ENCODE measurements around the gene SLC39A6. TPM values are rescaled to one million over a fixed set of nuclear protein-coding genes. Genes with fewer than 3 reads are reported as not detected.
"Not testable (repeated sequence)": the region's sequence is repeated elsewhere in the genome, so short reads cannot be mapped to it uniquely, and the experiment has no call there.

Gene SLC39A6
- total and polyA plus RNA-seq, 7 donors = 8.9 to 21.6 (median 14.9) TPM

- Histone ChIP-seq H3K36me3 (ENCODE audit: insufficient read depth in 1 of 2, low read depth in 1 of 2) (no peaks in the 10 kb centered on the region), H3K27me3 (ENCODE audit: insufficient read depth in 3 of 3, low read length in 2 of 3) (no peaks in the 10 kb centered on the region), H3K27ac (peak within 1 kb of the TSS; percentile 95), H3K9me3 (no peaks in the 10 kb centered on the region), H3K4me1 (peaks cover 14% of the 10 kb centered on the region), H3K4me3 (peak within 1 kb of the TSS; percentile 88)
- intact Hi-C loops (cut with DNase I) = loop anchor here in 1 of 2 donors (5.0 kb wide), 1 partner anchor 60 kb away; the partner anchor contains the start of genes ELP2 and SLC39A6
- no peak for TF ChIP-seq CTCF (IDR thresholded peaks at IDR 0.05)
- ATAC-seq (peak; percentile 97 to 99 (median 98)), DNase-seq (peak; percentile 98)
- 0 to 1% (median 1%) methylated on average over 64 to 66 of the region's 66 CpGs for WGBS, 3 donors
Observed at GRCh38 chr18:36067055-36067957, 61.8 kb downstream of the SLC39A6 start, which contains the start of gene RPRD1A. RPRD1A (minus strand) TSS chr18:36067559; CDS start chr18:36067404, 155 bp downstream.

DNA sequence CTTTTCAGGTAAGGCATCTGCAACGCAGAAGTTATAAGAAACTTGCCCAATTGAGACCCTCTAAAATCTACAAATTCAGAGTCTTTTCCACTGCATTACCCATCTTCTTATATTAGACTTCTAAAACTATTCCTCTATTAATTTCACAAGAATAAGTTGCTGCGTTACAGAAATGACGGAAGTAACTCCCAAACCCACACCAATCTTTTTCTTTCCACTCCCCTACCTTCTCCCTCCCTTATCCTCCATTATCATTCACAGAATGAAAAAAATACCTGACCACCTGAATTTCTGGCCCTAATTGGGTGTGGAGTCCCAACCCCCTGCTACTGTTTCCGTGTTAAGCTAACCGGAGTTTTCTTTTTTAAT, 62.5 kb downstream of the SLC39A6 start:
- H3K27me3 ChIP-seq (ENCODE audit: insufficient read depth in 3 of 3, low read length in 2 of 3) = no peaks in the 10 kb centered on the region
- H3K27ac ChIP-seq = peak overlapping the region; percentile 95
- intact Hi-C loops (cut with DNase I) = loop anchor here in 1 of 2 donors (5.0 kb wide), 1 partner anchor 61 kb away; the partner anchor contains the start of genes ELP2 and SLC39A6
- H3K9me3 ChIP-seq = no peaks in the 10 kb centered on the region
- peak overlapping the region; percentile 88 for H3K4me3 ChIP-seq
- no peak for DNase-seq
- peak in 2 of 4 donors; percentile 1 to 4 for ATAC-seq
- TF ChIP-seq CTCF (IDR thresholded peaks at IDR 0.05) = no peak
- H3K4me1 ChIP-seq = peaks cover 14% of the 10 kb centered on the region
- no peaks in the 10 kb centered on the region for H3K36me3 ChIP-seq (ENCODE audit: insufficient read depth in 1 of 2, low read depth in 1 of 2)
- 1 to 2% (median 1%) methylated on average over 5 of the region's 5 CpGs for WGBS, 3 donors

DNA sequence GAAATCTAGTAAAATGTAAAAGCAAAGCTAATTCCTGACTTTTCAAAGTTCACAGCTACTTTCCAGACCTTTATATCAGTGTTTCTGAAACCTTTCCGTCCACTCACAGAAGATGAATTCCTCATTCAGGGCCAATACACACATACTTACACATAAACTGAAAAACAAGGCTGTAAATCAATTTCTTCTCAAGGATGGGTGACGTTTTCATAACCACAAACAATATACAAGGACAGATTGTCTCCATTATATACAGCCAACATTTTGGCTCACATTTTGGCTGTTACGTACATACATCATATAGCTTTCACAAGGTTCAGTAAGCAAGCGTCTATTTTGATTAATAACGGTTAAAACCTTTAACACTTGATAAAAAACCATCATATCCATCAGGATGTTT, 63.1 kb downstream of the SLC39A6 start:
- ATAC-seq (no peak), DNase-seq (no peak)
- Histone ChIP-seq H3K4me3 (peak overlapping the region; percentile 88), H3K9me3 (no peaks in the 10 kb centered on the region), H3K27ac (no peak overlapping the region), H3K36me3 (ENCODE audit: insufficient read depth in 1 of 2, low read depth in 1 of 2) (no peaks in the 10 kb centered on the region), H3K27me3 (ENCODE audit: insufficient read depth in 3 of 3, low read length in 2 of 3) (no peaks in the 10 kb centered on the region), H3K4me1 (peaks cover 14% of the 10 kb centered on the region)
- WGBS, 3 donors = 35 to 44% (median 37%) methylated on average over 5 of the region's 5 CpGs
- intact Hi-C loops (cut with DNase I) = loop anchor here in 1 of 2 donors (5.0 kb wide), 1 partner anchor 61 kb away; the partner anchor contains the start of genes ELP2 and SLC39A6
- no peak for TF ChIP-seq CTCF (IDR thresholded peaks at IDR 0.05)

GRCh38 chr18:36064809-36065079, 64.4 kb downstream of the SLC39A6 start:
- H3K27me3 ChIP-seq (ENCODE audit: insufficient read depth in 3 of 3, low read length in 2 of 3); DNase-seq; H3K4me3 ChIP-seq; H3K9me3 ChIP-seq; H3K36me3 ChIP-seq (ENCODE audit: insufficient read depth in 1 of 2, low read depth in 1 of 2); ATAC-seq; H3K27ac ChIP-seq: not testable (repeated sequence)
- H3K4me1 ChIP-seq = peaks cover 14% of the 10 kb centered on the region
- WGBS, 3 donors = 95 to 98% (median 96%) methylated on average over 9 of the region's 9 CpGs
- intact Hi-C loops (cut with DNase I) = loop anchor here in 1 of 2 donors (5.0 kb wide), 1 partner anchor 63 kb away; the partner anchor contains the start of genes ELP2 and SLC39A6

DNA sequence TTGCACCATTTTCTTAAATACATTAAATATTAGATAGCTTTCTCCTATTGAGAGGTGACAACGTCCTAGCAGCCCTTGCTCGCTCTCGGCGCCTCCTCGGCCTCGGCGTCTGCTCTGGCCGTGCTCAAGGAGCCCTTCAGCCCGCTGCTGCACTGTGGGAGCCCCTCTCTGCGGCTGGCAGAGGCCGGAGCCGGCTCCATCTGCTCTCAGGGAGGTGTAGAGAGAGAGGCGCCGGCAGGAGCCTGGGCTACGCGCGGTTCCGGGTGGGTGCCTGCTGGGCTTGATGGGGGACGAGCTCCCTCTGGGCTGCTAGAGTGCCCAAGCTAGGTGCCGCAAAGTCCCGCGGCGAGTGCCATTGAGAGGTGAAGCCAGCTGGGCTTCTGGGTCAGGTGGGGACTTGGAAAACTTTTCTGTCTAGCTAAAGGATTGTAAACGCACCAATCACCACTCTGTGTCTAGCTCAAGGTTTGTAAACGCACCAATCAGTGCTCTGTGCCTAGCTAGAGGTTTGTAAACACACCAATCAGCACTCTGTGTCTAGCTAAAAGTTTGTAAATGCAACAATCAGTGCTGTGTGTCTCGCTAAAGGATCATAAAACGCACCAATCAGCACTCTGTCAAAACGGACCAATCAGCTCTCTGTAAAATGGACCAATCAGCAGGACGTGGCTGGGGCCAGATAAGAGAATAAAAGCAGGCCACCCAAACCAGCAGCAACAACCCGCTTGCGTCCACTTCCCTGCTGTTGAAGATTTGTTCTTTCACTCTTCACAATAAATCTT, 64.9 kb downstream of the SLC39A6 start:
- DNase-seq = no peak
- Histone ChIP-seq H3K4me3 (no peak overlapping the region), H3K27me3 (ENCODE audit: insufficient read depth in 3 of 3, low read length in 2 of 3) (no peaks in the 10 kb centered on the region), H3K4me1 (peaks cover 14% of the 10 kb centered on the region), H3K27ac (no peak overlapping the region), H3K36me3 (ENCODE audit: insufficient read depth in 1 of 2, low read depth in 1 of 2) (no peaks in the 10 kb centered on the region), H3K9me3 (no peaks in the 10 kb centered on the region)
- intact Hi-C loops (cut with DNase I) = no loop called here
- 96 to 98% (median 97%) methylated on average over 31 of the region's 31 CpGs for WGBS, 3 donors
- no peak for ATAC-seq
- TF ChIP-seq CTCF (IDR thresholded peaks at IDR 0.05) = no peak

All from psoas muscle (tissue), 8 donors.